ENCODE data around the gene MDM2.

MDM2 gene

DNA sequence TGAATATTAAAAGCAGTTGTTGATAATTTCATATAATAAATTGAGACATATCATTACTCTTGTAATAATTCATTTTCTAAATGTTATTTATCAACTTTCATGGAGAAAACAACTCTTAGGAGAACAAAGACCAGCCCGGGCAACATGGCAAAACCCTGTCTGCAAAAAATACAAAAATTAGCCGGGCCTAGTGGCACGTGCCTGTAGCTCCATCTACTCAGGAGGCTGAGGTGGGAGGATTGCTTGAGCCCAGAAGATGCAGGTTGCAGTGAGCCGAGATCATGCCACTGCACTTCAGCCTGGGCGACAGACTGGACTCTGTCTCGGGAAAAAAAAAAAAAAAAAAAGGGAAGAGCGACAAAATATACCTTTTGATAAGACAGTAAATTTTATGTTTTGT is 40.8 kb upstream of the MDM2 start:
- H3K27me3 ChIP-seq (ENCODE audit: insufficient read depth, low read depth), result no peaks in the 10 kb centered on the region
- no peaks in the 10 kb centered on the region for H4K20me1 ChIP-seq (ENCODE audit: insufficient read depth)
- TF ChIP-seq, protein P1, sequence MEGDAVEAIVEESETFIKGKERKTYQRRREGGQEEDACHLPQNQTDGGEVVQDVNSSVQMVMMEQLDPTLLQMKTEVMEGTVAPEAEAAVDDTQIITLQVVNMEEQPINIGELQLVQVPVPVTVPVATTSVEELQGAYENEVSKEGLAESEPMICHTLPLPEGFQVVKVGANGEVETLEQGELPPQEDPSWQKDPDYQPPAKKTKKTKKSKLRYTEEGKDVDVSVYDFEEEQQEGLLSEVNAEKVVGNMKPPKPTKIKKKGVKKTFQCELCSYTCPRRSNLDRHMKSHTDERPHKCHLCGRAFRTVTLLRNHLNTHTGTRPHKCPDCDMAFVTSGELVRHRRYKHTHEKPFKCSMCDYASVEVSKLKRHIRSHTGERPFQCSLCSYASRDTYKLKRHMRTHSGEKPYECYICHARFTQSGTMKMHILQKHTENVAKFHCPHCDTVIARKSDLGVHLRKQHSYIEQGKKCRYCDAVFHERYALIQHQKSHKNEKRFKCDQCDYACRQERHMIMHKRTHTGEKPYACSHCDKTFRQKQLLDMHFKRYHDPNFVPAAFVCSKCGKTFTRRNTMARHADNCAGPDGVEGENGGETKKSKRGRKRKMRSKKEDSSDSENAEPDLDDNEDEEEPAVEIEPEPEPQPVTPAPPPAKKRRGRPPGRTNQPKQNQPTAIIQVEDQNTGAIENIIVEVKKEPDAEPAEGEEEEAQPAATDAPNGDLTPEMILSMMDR (conservative IDR thresholded peaks at IDR 0.05; ENCODE audit: low read depth, low read length), result no peak
- H3K27ac ChIP-seq, result no peak overlapping the region
- H3K4me1 ChIP-seq (ENCODE audit: low read depth, poor library complexity, severe bottlenecking), result no peaks in the 10 kb centered on the region
- no peak overlapping the region for H2AFZ ChIP-seq (ENCODE audit: low read depth)
- no peak overlapping the region for H3K9ac ChIP-seq
- H3K4me2 ChIP-seq, result no peak overlapping the region
- no peaks in the 10 kb centered on the region for H3K36me3 ChIP-seq (ENCODE audit: insufficient read depth)
- no peaks in the 10 kb centered on the region for H3K79me2 ChIP-seq (ENCODE audit: insufficient read depth, low read depth)
- H3K4me3 ChIP-seq (IDR thresholded peaks at IDR 0.05; ENCODE audit: insufficient read depth, low read depth, low read length), result no peak overlapping the region

DNA sequence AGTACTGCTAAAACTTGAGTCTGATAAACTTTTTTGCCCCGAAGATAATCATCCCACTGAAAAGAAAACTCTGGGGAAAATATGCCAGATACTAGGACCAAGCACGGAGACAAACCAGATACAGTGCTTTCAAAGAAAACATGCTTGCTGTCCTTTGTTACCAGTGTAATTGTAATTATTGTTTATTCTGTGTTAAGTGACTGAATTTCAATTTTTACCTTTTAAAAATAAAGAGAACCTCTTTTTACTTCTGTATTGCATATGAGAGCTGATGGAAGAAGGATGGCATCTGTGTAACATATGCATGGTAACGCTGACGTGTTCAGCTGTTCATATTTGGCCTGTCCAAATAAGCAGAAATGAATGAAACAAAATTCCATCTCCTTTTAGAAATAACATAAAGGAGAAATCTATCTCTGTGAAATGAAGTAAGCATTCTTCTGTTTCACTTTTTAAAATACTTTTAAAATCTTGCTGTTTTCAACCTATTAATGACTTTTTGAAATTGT is 39.5 kb upstream of the MDM2 start:
- no peak overlapping the region for H3K4me3 ChIP-seq (IDR thresholded peaks at IDR 0.05; ENCODE audit: insufficient read depth, low read depth, low read length)
- no peaks in the 10 kb centered on the region for H4K20me1 ChIP-seq (ENCODE audit: insufficient read depth)

DNA sequence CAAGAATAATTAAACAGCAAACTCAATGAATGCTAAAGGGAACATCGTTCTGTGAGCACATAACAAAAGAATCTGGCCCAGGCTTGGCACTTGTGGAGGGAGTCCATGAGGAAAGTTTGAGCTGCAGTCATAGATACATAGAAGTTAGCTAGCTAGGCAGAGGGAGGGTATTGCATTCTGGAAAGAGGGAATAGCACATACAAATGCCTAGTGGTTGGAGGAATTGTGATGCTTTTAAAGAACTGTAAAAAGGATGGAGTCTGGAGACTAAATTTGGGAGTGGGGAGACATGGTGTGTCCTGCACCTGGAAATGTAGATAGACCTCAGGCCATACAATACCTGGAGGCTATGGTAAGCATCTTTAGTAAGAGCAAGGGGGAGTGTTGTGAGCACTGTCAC is 38.0 kb upstream of the MDM2 start:
- Histone ChIP-seq H3K4me2 (no peak overlapping the region), H3K27me3 (ENCODE audit: insufficient read depth, low read depth) (no peaks in the 10 kb centered on the region), H3K36me3 (ENCODE audit: insufficient read depth) (no peaks in the 10 kb centered on the region), H3K79me2 (ENCODE audit: insufficient read depth, low read depth) (no peaks in the 10 kb centered on the region), H2AFZ (ENCODE audit: low read depth) (no peak overlapping the region), H3K4me3 (IDR thresholded peaks at IDR 0.05; ENCODE audit: insufficient read depth, low read depth, low read length) (no peak overlapping the region), H3K4me1 (ENCODE audit: low read depth, poor library complexity, severe bottlenecking) (no peaks in the 10 kb centered on the region), H3K9ac (no peak overlapping the region), H4K20me1 (ENCODE audit: insufficient read depth) (no peaks in the 10 kb centered on the region), H3K27ac (no peak overlapping the region)
- TF ChIP-seq, protein P1 (conservative IDR thresholded peaks at IDR 0.05; ENCODE audit: low read depth, low read length), result no peak

More for the DNA sequence above, 39.5 kb upstream of the MDM2 start:
- no peaks in the 10 kb centered on the region for H3K27me3 ChIP-seq (ENCODE audit: insufficient read depth, low read depth)
- TF ChIP-seq, protein P1 (conservative IDR thresholded peaks at IDR 0.05; ENCODE audit: low read depth, low read length), result no peak
- H3K4me1 ChIP-seq (ENCODE audit: low read depth, poor library complexity, severe bottlenecking), result no peaks in the 10 kb centered on the region
- no peak overlapping the region for H2AFZ ChIP-seq (ENCODE audit: low read depth)
- H3K79me2 ChIP-seq (ENCODE audit: insufficient read depth, low read depth), result no peaks in the 10 kb centered on the region
- no peaks in the 10 kb centered on the region for H3K36me3 ChIP-seq (ENCODE audit: insufficient read depth)
- no peak overlapping the region for H3K4me2 ChIP-seq
- no peak overlapping the region for H3K9ac ChIP-seq
- H3K27ac ChIP-seq, result no peak overlapping the region

DNA sequence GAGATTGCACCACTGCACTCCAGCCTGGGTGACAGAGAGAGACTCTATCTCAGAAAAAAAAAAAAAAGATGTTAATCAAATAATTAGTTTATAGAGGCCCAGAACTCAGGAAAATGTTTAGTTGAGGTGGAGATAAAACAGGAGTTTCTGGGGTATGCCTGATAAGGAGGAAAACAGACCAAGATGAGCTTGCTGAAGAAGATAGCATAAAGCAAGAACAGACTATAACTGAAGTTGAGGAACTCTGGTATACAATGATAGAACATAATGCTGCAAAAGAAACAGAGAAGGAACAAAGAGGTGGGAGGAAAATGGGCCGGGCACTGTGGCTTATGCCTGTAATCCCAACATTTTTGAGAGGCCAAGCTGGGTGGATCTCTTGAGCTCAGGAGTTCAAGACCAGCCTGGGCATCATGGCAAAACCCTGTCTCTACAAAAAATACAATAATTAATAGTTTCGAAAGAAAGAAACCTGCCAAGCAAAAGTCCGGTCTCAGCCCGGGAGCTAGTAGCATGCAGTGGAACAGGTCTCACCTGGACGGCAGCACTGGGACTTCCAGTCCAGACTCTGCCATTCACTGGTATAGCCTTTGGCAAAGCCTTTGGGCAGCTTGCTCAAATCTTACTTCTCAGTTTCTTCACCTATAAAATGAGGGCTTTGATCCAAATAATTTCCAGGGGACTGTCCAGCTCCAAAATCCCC is 36.6 kb upstream of the MDM2 start:
- no peak overlapping the region for H3K4me2 ChIP-seq
- H3K27ac ChIP-seq, result no peak overlapping the region

More for the DNA sequence above, 36.6 kb upstream of the MDM2 start:
- no peaks in the 10 kb centered on the region for H3K27me3 ChIP-seq (ENCODE audit: insufficient read depth, low read depth)
- no peaks in the 10 kb centered on the region for H3K4me1 ChIP-seq (ENCODE audit: low read depth, poor library complexity, severe bottlenecking)
- H3K79me2 ChIP-seq (ENCODE audit: insufficient read depth, low read depth), result no peaks in the 10 kb centered on the region
- no peak overlapping the region for H3K9ac ChIP-seq
- TF ChIP-seq, protein P1 (conservative IDR thresholded peaks at IDR 0.05; ENCODE audit: low read depth, low read length), result no peak
- H3K4me3 ChIP-seq (IDR thresholded peaks at IDR 0.05; ENCODE audit: insufficient read depth, low read depth, low read length), result no peak overlapping the region
- no peak overlapping the region for H2AFZ ChIP-seq (ENCODE audit: low read depth)
- no peaks in the 10 kb centered on the region for H3K36me3 ChIP-seq (ENCODE audit: insufficient read depth)
- H4K20me1 ChIP-seq (ENCODE audit: insufficient read depth), result no peaks in the 10 kb centered on the region
